HG02938 (cell line): ENCODE measurements around the gene DSCAML1.

Source experiments
- ATAC-seq: cut with Tn5 transposase; IDR thresholded peaks from one replicate; pipeline ENCODE4 v1.9.1; 2021; ENCODE audit warnings: mild to moderate bottlenecking, moderate library complexity; ENCODE audit not compliant: unreplicated experiment

DSCAML1 gene

GRCh38 chr11:117439256-117439655 lies 357.8 kb downstream of the DSCAML1 start:
- no peak for ATAC-seq

- no peak for ATAC-seq
Measured at GRCh38 chr11:117438371-117439000, 358.5 kb downstream of the DSCAML1 start.

GRCh38 chr11:117437791-117438130 lies 359.3 kb downstream of the DSCAML1 start:
- no peak for ATAC-seq

GRCh38 chr11:117437041-117437790 lies 359.8 kb downstream of the DSCAML1 start:
- no peak for ATAC-seq

DNA sequence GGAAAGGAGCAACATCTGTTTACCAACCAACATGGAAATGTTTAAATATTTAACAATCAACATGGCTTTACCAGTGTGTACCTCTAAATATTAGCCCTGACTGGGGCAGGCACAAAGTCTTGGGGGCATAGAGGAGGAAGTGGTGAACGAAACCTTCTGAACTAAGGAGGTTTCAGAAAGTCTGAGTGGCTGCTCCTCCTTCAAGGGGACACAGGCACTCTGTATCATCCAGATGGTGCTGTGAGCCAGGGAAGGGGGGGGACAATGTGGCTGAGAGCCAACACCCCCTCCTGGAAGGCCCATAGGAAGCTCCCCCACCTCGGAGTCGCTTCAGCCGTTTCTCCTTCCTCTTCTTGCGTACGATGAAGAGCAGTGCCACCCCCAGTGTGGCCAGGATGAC lies 361.7 kb downstream of the DSCAML1 start:
- no peak for ATAC-seq

- ATAC-seq = no peak
Measured at GRCh38 chr11:117434481-117434880, 362.5 kb downstream of the DSCAML1 start.

- no peak for ATAC-seq
Measured at GRCh38 chr11:117433717-117434116, 363.3 kb downstream of the DSCAML1 start.

GRCh38 chr11:117431436-117431835 lies 365.6 kb downstream of the DSCAML1 start:
- no peak for ATAC-seq

- no peak for ATAC-seq
Measured at GRCh38 chr11:117430293-117430955, 366.6 kb downstream of the DSCAML1 start.

GRCh38 chr11:117428856-117429229 lies 368.2 kb downstream of the DSCAML1 start:
- ATAC-seq = no peak

DNA sequence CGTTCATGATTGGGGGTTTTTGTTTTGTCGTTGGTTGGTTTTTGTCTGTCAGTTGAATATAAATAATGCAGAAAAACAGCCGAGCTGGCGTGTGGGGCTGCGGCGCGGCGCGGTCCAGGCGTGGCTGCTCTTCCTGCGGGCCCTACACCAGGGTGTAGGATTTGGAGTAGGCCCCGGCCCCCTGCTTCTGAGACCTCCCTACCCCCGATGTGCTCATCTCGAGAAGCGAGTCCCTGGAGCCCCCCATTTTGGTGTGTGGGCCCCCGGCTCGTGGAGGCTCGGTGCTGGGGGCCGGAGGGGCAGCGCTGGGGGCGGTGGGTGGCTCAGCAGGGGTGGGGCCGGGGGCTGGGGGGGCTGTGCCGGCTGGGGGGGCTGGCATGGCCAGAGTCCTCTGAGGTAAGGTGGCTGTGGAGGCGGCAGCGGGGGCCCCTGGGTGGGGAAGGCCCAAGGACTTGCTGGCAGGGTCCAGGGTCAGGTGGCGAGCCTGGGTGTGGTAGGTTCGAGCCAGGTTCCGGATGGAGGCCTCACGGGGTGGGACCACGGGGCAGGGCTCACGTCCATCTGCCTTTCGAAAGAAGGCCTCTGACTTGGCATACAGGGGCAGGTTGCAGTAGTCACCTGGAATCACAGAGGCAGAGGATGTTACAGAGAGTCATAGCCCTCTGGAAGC lies 368.7 kb downstream of the DSCAML1 start:
- no peak for ATAC-seq

GRCh38 chr11:117427356-117427874 lies 369.6 kb downstream of the DSCAML1 start:
- no peak for ATAC-seq

GRCh38 chr11:117426941-117427340 lies 370.1 kb downstream of the DSCAML1 start:
- ATAC-seq = no peak

- no peak for ATAC-seq
Measured at GRCh38 chr11:117426297-117426685, 370.7 kb downstream of the DSCAML1 start.

GRCh38 chr11:117425679-117426296 lies 371.2 kb downstream of the DSCAML1 start:
- ATAC-seq = no peak

DNA sequence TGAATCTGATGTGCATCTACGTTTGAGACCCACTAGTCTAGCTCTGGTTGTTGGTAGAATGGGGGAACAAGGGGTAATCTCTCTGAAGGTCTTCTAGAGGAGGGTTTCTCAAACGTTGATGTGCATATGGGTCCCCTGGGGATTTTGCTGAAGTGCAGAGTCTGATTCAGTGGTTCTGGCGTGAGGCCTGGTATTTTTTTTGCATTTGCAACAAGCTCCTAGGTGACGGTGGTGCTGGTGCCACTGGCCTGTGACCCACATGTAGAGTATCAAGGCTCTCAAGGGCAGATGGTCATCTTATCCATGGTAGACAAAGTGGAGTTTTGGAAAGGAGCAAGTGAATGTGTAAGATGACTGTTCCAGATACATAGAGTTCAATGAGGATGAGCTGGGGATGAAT lies 372.2 kb downstream of the DSCAML1 start:
- ATAC-seq = no peak

DNA sequence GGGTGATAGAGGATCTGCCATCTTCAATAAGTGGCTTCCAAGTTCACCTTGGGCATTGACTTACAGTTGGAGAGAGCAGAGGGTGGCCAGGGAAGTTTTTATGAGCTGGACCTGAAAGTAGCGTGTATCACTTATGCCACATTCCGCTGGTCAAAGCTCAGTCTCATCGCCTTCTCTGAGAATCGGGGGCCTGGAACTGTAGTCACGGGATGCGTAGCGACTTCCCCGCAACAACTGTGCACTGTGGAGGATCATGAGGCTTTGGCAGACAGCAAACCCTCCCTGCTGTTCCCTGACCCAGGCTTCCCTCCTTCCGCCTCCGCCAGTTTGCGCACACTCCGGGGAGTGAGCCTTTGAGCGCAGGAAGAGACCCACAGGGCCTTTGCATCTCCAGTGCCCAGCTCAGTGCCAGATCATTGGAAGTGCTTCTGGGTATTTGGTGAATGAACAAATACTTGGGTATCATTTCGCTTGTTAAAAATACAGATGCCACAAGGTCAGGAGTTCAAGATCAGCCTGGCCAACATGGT lies 373.9 kb downstream of the DSCAML1 start:
- no peak for ATAC-seq

DNA sequence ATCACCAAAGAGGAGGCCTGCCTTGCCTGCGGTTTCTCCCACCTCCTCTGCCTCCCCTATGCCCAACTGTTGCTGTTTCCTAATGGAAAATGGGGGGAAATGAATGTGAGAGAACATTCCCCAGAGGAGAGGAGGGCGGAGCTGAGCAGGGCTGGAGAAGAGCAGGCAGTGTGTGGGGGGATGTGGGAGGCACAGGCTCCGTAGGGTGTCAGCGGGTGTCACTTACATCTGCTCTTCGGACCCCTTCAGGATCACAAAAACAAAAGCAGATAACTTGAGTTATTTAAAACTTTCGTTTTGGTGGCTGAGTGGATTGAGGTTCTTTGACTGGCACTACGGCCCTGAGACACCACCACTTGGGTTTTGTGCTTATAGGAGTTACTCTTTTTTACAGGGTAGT lies 375.5 kb downstream of the DSCAML1 start:
- no peak for ATAC-seq

DNA sequence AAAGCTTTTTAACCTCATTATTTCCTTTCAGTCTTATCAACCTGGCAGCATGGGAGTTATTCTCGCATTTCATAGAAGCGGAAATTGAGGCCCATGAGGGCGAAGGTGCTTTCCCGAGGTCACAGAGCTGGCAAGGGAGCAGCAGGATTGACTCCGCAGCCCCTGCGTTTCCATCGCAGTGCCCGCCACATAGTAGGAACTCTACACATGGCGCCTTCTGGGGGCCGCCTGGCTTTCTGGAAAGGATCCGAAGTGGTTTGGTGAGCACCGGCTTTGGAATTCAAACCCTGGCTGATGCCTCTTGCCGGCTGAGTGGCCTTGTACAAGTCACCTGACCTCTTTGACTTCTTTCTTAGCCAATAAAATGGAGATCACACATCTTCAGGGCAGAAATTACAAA lies 376.0 kb downstream of the DSCAML1 start:
- no peak for ATAC-seq

- no peak for ATAC-seq
Measured at GRCh38 chr11:117420598-117420997, 376.4 kb downstream of the DSCAML1 start.

DNA sequence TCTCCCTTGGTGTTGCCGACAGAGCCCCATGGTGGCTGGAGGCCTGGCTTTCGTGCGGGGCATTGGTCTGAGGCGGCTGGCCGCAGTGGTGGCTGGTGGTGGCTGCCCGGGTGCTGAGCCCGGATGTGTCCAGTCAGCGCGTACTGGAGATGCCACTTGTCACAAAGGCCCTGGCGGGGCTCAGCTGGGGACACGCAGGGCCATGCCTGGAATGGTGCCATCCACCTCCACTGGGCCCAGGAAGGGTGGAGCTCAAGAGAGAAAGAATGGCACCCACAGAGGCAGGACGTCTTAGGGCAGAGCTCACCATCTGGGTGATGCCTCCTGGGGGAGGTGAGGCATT lies 376.9 kb downstream of the DSCAML1 start:
- ATAC-seq = no peak
